K562 (cell line): Measurements from ENCODE around the gene SH2D4B. TPM values are rescaled to one million over a fixed set of nuclear protein-coding genes. Genes with fewer than 3 reads are reported as not detected.

ENCODE experiments used
- BDP1 ChIP-seq: IDR thresholded peaks from 3 replicates; pipeline ENCODE4 v1.6.1; 2011; ENCODE audit not compliant: insufficient read length, insufficient read depth
- CCAR2 ChIP-seq: fragments of 200-400 bp; formaldehyde crosslinking; IDR thresholded peaks from 2 replicates; pipeline ENCODE4 v1.6.1; 2017; ENCODE audit warnings: mild to moderate bottlenecking, low read depth, low read length
- ELF4 ChIP-seq: fragments of 450-650 bp; formaldehyde crosslinking; IDR thresholded peaks from 2 replicates; pipeline ENCODE4 v1.4.0; 2022; ENCODE audit warnings: missing genetic modification characterization
- EWSR1 ChIP-seq: fragments of 450-650 bp; IDR thresholded peaks from 2 replicates; pipeline ENCODE4 v1.6.1; 2018; ENCODE audit warnings: borderline replicate concordance, mild to moderate bottlenecking, low read depth, moderate library complexity; ENCODE audit not compliant: partially characterized antibody
- HNRNPL ChIP-seq: fragments of 200-400 bp; formaldehyde crosslinking; IDR thresholded peaks from 2 replicates; pipeline ENCODE4 v1.6.1; 2017; ENCODE audit warnings: low read depth, mild to moderate bottlenecking, low read length
- MCM7 ChIP-seq, 2 experiments: fragments of 450-650 bp; IDR thresholded peaks; 2 replicates each; pipeline ENCODE4 v1.6.1; 2016 to 2018
- SIN3B ChIP-seq: fragments of 450-650 bp; IDR thresholded peaks from 2 replicates; pipeline ENCODE4 v1.6.1; 2017; ENCODE audit warnings: low read depth, mild to moderate bottlenecking, moderate library complexity
- ZNF76 ChIP-seq: fragments of 250-450 bp; sonication (Bioruptor Pico); IDR thresholded peaks from 2 replicates; pipeline ENCODE4 v1.4.0; 2020; ENCODE audit warnings: mild to moderate bottlenecking, moderate library complexity, borderline replicate concordance
- polyA plus RNA-seq, 8 experiments: library from polyadenylated mRNA; depleted of rRNA in 4 of 8; stranded (reverse) in 5 of 8; unstranded in 3 of 8; fragments of >200 nt; fragmentation: Nextera tagmentation in 2 of 8; fragmentation: Illumina TruSeq in 1 of 8; extraction: Ambion mirVana in 2 of 8; extraction: Trizol in 1 of 8; gene quantifications; 2 replicates each; pipeline versions ENCODE4 v1.2.1 to v1.2.3, GENCODE V29; 2011 to 2014; ENCODE audit warnings: inconsistent platforms in 1 of 8, missing spikeins in 1 of 8
- total RNA-seq, 7 experiments: library from RNA; depleted of rRNA in 6 of 7; stranded (reverse); fragments of >200 nt in 6 of 7; fragmentation: Illumina TruSeq in 2 of 7; extraction: Trizol in 2 of 7; gene quantifications; 2 replicates each; pipeline versions ENCODE4 v1.2.1 to v1.2.3, GENCODE V29; 2011 to 2021; ENCODE audit warnings: low replicate concordance in 1 of 7
- TF ChIP-seq, protein P1 (sequence below): sonication (generic); formaldehyde crosslinking; IDR thresholded peaks from 2 replicates; pipeline ENCODE4 v1.8.1; 2022; ENCODE audit warnings: missing genetic modification reagents
- TF ChIP-seq, protein P2 (sequence below): fragments of 250-450 bp; sonication (Bioruptor Pico); IDR thresholded peaks from 2 replicates; pipeline ENCODE4 v1.4.0; 2020
- TF ChIP-seq, protein P3 (sequence below): IDR thresholded peaks from 2 replicates; pipeline ENCODE4 v1.6.1; 2012; ENCODE audit warnings: low read depth, low read length, improper control_type of control experiment, borderline replicate concordance
- TF ChIP-seq, protein P4 (sequence below), 2 experiments: IDR thresholded peaks; 2 replicates each; pipeline ENCODE4 v1.6.1; 2011; ENCODE audit warnings: borderline replicate concordance in 1 of 2, control low read depth in 1 of 2, low read depth in 1 of 2, low read length in 1 of 2, mild to moderate bottlenecking in 1 of 2, mixed read lengths in 1 of 2, moderate library complexity in 1 of 2; ENCODE audit not compliant: insufficient read depth in 1 of 2, insufficient read length in 1 of 2, poor library complexity in 1 of 2, severe bottlenecking in 1 of 2; ENCODE audit errors: extremely low read depth in 1 of 2
- TF ChIP-seq, protein P5 (sequence below): fragments of 250-450 bp; sonication (Bioruptor Pico); IDR thresholded peaks from 2 replicates; pipeline ENCODE4 v1.5.0; 2021
- TF ChIP-seq, protein P6 (sequence below): sonication (generic); formaldehyde crosslinking; IDR thresholded peaks from 2 replicates; pipeline ENCODE4 v1.8.0; 2022; ENCODE audit warnings: missing genetic modification reagents, mild to moderate bottlenecking, borderline replicate concordance
- TF ChIP-seq, protein P7 (sequence below): sonication (generic); formaldehyde crosslinking; IDR thresholded peaks from 2 replicates; pipeline ENCODE4 v1.8.0; 2022; ENCODE audit warnings: mild to moderate bottlenecking, missing genetic modification reagents
- TF ChIP-seq, protein P8 (sequence below): fragments of 200-800 bp; sonication (Bioruptor generic); IDR thresholded peaks from 2 replicates; pipeline ENCODE4 v1.6.1; 2017; ENCODE audit warnings: missing genetic modification characterization, missing compliant biosample characterization
- TF ChIP-seq, protein P9 (sequence below): fragments of 250-450 bp; sonication (Bioruptor Pico); IDR thresholded peaks from 2 replicates; pipeline ENCODE4 v1.9.0; 2021; ENCODE audit warnings: mild to moderate bottlenecking

Gene SH2D4B
- total and polyA plus RNA-seq, 9 of the 15 experiments (the other 6 are each of a cell fraction or from before 2014, with no cell fraction given) = 0.03 to 0.14 (median 0.04) TPM; not detected in 4

DNA sequence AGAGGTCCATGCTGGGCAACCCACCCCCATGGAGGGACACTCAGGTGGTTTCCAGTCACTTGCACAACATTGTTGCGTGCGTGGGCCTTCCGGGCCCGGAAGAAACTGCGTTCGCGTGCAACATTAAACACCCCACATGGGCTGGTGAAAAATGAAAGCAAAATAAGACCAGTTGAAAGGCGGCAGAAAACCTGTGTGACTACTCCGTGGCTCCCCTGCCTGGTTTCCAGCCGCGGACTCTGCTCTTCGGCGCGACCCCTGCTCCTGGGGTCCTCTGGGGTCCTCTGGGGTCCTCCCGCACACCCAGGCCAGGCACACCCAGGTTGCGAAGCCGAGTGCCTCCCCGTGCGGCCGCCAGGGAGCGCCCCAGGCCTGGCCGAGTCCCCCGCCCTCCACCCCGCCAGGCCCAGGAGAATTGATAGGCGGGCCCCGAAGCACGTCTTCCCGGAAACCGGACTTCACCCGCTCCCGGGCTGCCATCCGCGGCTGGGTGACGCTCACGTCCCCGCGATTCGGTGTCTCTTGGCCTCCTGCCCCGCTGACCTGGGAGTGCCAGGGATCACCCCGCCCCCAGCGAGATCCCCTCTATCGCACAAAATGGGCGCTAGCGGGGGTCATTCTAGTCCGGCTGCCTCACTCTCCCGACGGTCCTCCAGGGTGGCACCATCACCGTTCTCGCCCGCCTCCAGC is 1.9 kb upstream of the SH2D4B start (continued):
- TF ChIP-seq ZNF76 (no peak), MCM7 (IDR thresholded peaks at IDR 0.05) (no peak), ELF4 (CRISPR knock-in tag) (no peak), SIN3B (no peak; the same call in 1 of the 2 replicates), BDP1 (no peak), EWSR1 (no peak), HNRNPL (no peak), CCAR2 (no peak)
- TF ChIP-seq, protein P1, sequence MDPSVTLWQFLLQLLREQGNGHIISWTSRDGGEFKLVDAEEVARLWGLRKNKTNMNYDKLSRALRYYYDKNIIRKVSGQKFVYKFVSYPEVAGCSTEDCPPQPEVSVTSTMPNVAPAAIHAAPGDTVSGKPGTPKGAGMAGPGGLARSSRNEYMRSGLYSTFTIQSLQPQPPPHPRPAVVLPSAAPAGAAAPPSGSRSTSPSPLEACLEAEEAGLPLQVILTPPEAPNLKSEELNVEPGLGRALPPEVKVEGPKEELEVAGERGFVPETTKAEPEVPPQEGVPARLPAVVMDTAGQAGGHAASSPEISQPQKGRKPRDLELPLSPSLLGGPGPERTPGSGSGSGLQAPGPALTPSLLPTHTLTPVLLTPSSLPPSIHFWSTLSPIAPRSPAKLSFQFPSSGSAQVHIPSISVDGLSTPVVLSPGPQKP (CRISPR knock-in tag) = no peak
- TF ChIP-seq, protein P2, sequence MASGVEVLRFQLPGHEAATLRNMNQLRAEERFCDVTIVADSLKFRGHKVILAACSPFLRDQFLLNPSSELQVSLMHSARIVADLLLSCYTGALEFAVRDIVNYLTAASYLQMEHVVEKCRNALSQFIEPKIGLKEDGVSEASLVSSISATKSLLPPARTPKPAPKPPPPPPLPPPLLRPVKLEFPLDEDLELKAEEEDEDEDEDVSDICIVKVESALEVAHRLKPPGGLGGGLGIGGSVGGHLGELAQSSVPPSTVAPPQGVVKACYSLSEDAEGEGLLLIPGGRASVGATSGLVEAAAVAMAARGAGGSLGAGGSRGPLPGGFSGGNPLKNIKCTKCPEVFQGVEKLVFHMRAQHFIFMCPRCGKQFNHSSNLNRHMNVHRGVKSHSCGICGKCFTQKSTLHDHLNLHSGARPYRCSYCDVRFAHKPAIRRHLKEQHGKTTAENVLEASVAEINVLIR = no peak
- TF ChIP-seq, protein P3, sequence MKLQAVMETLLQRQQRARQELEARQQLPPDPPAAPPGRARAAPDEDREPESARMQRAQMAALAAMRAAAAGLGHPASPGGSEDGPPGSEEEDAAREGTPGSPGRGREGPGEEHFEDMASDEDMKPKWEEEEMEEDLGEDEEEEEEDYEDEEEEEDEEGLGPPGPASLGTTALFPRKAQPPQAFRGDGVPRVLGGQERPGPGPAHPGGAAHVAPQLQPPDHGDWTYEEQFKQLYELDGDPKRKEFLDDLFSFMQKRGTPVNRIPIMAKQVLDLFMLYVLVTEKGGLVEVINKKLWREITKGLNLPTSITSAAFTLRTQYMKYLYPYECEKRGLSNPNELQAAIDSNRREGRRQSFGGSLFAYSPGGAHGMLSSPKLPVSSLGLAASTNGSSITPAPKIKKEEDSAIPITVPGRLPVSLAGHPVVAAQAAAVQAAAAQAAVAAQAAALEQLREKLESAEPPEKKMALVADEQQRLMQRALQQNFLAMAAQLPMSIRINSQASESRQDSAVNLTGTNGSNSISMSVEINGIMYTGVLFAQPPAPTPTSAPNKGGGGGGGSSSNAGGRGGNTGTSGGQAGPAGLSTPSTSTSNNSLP = no peak
- TF ChIP-seq, protein P4, sequence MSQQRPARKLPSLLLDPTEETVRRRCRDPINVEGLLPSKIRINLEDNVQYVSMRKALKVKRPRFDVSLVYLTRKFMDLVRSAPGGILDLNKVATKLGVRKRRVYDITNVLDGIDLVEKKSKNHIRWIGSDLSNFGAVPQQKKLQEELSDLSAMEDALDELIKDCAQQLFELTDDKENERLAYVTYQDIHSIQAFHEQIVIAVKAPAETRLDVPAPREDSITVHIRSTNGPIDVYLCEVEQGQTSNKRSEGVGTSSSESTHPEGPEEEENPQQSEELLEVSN (IDR thresholded peaks at IDR 0.05; ENCODE audit: borderline replicate concordance in 1 of 2, extremely low read depth in 1 of 2, insufficient read depth in 1 of 2, insufficient read length in 1 of 2, low read depth in 1 of 2, low read length in 1 of 2, poor library complexity in 1 of 2, severe bottlenecking in 1 of 2) = peak; percentile 50 to 87
- TF ChIP-seq, protein P5, sequence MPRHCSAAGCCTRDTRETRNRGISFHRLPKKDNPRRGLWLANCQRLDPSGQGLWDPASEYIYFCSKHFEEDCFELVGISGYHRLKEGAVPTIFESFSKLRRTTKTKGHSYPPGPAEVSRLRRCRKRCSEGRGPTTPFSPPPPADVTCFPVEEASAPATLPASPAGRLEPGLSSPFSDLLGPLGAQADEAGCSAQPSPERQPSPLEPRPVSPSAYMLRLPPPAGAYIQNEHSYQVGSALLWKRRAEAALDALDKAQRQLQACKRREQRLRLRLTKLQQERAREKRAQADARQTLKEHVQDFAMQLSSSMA (CRISPR knock-in tag) = no peak
- TF ChIP-seq, protein P6, sequence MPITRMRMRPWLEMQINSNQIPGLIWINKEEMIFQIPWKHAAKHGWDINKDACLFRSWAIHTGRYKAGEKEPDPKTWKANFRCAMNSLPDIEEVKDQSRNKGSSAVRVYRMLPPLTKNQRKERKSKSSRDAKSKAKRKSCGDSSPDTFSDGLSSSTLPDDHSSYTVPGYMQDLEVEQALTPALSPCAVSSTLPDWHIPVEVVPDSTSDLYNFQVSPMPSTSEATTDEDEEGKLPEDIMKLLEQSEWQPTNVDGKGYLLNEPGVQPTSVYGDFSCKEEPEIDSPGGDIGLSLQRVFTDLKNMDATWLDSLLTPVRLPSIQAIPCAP = no peak
- TF ChIP-seq, protein P7, sequence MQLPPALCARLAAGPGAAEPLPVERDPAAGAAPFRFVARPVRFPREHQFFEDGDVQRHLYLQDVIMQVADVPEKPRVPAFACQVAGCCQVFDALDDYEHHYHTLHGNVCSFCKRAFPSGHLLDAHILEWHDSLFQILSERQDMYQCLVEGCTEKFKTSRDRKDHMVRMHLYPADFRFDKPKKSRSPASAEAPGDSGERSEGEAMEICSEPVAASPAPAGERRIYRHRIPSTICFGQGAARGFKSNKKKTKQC (CRISPR knock-in tag) = no peak
- TF ChIP-seq, protein P8, sequence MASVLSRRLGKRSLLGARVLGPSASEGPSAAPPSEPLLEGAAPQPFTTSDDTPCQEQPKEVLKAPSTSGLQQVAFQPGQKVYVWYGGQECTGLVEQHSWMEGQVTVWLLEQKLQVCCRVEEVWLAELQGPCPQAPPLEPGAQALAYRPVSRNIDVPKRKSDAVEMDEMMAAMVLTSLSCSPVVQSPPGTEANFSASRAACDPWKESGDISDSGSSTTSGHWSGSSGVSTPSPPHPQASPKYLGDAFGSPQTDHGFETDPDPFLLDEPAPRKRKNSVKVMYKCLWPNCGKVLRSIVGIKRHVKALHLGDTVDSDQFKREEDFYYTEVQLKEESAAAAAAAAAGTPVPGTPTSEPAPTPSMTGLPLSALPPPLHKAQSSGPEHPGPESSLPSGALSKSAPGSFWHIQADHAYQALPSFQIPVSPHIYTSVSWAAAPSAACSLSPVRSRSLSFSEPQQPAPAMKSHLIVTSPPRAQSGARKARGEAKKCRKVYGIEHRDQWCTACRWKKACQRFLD (CRISPR knock-in tag) = no peak
- TF ChIP-seq, protein P9, sequence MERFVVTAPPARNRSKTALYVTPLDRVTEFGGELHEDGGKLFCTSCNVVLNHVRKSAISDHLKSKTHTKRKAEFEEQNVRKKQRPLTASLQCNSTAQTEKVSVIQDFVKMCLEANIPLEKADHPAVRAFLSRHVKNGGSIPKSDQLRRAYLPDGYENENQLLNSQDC = no peak
